Type B pancreatic cell (in vitro differentiated cells): ENCODE data around the gene XPR1. TPM values are rescaled to one million over a fixed set of nuclear protein-coding genes. Genes with fewer than 3 reads are reported as not detected.
A peak's percentile ranks its signal among the peaks of the same experiment; 100 is the strongest.

Experiments used
- DNase-seq: peaks from one replicate; pipeline ENCODE4 v3.0.0; 2021; ENCODE audit warnings: mixed read lengths; ENCODE audit not compliant: unreplicated experiment; ENCODE audit errors: extremely low spot score
- H3K27ac Mint-ChIP-seq: 2 replicates; pipeline ENCODE4 v1.8.0; 2021; ENCODE audit warnings: mild to moderate bottlenecking, mixed read lengths
- H3K27me3 Mint-ChIP-seq: 2 replicates; pipeline ENCODE4 v1.8.0; 2021; ENCODE audit warnings: mixed read lengths
- H3K36me3 Mint-ChIP-seq: 2 replicates; pipeline ENCODE4 v1.8.0; 2021; ENCODE audit warnings: mixed read lengths
- H3K4me1 Mint-ChIP-seq: one replicate; pipeline ENCODE4 v1.8.0; 2021; ENCODE audit warnings: mixed read lengths; ENCODE audit not compliant: unreplicated experiment
- H3K4me3 Mint-ChIP-seq: 2 replicates; pipeline ENCODE4 v1.8.0; 2021; ENCODE audit warnings: mild to moderate bottlenecking, mixed read lengths
- H3K9me3 Mint-ChIP-seq: 2 replicates; pipeline ENCODE4 v1.8.0; 2021; ENCODE audit warnings: mixed read lengths
- total RNA-seq: library from RNA; stranded (reverse); gene quantifications from 2 replicates; pipeline ENCODE4 v1.2.1, GENCODE V29; 2021; ENCODE audit warnings: low replicate concordance
- TF ChIP-seq, protein P1 (sequence below): fragments of 200-600 bp; sonication (generic); conservative IDR thresholded peaks from 2 replicates; pipeline ENCODE4 v1.5.0; 2021; ENCODE audit warnings: antibody characterized with exemption, mild to moderate bottlenecking

The XPR1 gene
- total RNA-seq, 1 donor from 2014 or later = 48.5 TPM

DNA sequence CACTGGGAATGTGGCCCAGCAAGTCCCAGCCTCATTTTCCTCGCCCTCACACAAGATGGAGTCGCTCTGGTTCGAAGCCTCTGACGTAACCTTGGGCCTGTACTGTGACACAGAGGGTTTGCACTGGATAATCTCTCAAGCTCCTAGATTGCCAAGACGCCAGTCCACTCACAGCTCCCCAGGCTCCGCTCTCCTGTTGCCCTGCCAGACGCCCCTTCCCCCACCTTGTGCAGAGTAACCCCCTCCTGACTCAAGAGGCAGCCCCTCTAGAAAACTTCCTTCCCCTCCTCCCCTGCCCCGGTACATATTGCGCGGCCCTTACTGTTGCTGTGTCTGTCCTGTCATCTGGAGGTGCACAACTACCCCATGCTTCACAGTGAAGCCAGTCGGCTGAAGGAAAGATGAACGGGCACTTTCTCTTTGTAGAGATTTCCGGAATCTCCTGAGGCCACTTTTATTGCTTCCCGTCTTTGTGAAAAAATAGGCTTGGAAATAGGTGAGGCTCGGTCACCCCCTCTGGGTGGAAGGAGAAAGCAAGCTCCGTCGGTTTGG lies 279.9 kb downstream of the XPR1 start:
- Mint-ChIP-seq H3K4me1 (peaks cover 15% of the 10 kb centered on the region), H3K27me3 (peaks cover 35% of the 10 kb centered on the region), H3K27ac (peak overlapping the region; percentile 83), H3K4me3 (peak overlapping the region; percentile 81), H3K36me3 (no peaks in the 10 kb centered on the region), H3K9me3 (no peaks in the 10 kb centered on the region)
- no peak for DNase-seq
- TF ChIP-seq, protein P1, sequence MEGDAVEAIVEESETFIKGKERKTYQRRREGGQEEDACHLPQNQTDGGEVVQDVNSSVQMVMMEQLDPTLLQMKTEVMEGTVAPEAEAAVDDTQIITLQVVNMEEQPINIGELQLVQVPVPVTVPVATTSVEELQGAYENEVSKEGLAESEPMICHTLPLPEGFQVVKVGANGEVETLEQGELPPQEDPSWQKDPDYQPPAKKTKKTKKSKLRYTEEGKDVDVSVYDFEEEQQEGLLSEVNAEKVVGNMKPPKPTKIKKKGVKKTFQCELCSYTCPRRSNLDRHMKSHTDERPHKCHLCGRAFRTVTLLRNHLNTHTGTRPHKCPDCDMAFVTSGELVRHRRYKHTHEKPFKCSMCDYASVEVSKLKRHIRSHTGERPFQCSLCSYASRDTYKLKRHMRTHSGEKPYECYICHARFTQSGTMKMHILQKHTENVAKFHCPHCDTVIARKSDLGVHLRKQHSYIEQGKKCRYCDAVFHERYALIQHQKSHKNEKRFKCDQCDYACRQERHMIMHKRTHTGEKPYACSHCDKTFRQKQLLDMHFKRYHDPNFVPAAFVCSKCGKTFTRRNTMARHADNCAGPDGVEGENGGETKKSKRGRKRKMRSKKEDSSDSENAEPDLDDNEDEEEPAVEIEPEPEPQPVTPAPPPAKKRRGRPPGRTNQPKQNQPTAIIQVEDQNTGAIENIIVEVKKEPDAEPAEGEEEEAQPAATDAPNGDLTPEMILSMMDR = no peak

DNA sequence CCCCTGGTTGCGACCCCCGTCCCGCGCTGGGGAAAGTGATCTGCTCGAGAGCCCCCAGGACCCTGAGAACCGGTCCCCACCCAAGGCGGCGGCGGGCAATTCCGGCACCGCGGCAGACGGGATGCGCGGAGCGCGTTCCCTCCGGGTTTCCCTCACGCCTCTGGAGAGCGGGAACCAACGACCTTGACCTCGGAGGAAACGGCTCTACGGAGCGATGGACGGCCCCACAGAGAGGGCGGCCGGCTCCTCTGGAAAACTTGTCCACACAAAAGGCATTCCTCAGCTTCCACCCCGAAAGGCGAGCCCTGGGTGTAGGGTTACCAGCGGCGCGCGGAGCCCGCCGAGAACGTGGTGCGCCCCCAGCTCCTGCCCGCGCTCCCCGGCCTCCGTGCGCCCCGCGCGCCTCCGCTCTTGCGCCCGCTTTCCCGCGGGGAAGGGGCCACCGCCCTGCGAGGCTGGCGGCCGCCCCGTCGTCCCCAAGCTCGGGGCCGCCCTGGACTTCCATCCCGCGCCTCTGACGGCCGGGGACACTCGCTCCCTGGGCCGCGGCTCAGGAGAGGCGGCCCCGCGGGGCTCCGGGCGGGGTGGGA lies 280.5 kb downstream of the XPR1 start:
- Mint-ChIP-seq H3K36me3 (no peaks in the 10 kb centered on the region), H3K27me3 (peaks cover 35% of the 10 kb centered on the region), H3K9me3 (no peaks in the 10 kb centered on the region), H3K4me3 (peak overlapping the region; percentile 81), H3K4me1 (peaks cover 15% of the 10 kb centered on the region), H3K27ac (peak overlapping the region; percentile 83)
- no peak for DNase-seq
- TF ChIP-seq, protein P1 = no peak

DNA sequence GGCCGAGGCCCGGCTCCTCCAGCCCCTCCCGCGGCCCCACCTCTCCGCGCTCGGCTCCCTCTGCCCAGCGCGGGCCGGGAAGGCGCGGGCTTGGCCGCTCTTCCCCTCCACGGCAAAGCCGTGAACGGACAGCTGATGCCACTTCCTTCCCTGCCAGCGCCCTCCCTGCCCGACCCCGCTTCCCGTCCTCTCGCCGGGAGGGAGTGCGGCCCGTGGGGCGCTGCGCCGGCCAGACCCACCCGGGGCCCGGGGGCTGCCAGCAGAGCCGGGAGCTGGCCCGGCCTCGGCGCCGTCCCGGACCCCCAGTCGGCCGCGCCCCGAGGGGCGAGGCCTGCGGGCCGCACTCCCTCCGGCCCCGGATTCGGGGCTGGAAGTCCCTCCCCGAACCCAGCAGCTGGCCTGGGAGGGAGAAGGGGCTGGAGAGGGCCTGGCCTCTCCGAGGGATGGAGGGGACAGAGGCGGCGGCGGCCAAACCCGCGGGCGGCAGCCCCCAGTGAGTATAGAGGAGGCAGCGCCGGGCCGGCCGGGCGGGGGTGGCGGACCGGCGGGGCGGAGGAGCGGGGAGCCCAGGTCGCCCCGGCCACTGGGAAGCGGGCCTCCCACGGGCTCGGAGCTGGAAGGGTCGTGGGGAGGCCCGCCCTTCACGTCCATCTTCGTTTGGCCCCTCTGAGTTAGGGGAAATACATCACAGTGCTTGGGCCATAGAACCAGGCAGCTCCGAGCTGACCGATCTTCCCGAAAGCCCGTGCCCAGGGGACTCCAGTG lies 281.2 kb downstream of the XPR1 start, which contains the start of gene KIAA1614:
Gene KIAA1614 (plus strand): TSS at position 97 of the 765 bp plus-strand sequence. CDS start 347 bp downstream, at position 444.
- DNase-seq = no peak
- Mint-ChIP-seq H3K9me3 (no peaks in the 10 kb centered on the region), H3K36me3 (no peaks in the 10 kb centered on the region), H3K27ac (peak within 1 kb of the TSS; percentile 83), H3K27me3 (peaks cover 35% of the 10 kb centered on the region), H3K4me3 (peak within 1 kb of the TSS; percentile 87), H3K4me1 (peaks cover 22% of the 10 kb centered on the region)
- TF ChIP-seq, protein P1 = no peak

DNA sequence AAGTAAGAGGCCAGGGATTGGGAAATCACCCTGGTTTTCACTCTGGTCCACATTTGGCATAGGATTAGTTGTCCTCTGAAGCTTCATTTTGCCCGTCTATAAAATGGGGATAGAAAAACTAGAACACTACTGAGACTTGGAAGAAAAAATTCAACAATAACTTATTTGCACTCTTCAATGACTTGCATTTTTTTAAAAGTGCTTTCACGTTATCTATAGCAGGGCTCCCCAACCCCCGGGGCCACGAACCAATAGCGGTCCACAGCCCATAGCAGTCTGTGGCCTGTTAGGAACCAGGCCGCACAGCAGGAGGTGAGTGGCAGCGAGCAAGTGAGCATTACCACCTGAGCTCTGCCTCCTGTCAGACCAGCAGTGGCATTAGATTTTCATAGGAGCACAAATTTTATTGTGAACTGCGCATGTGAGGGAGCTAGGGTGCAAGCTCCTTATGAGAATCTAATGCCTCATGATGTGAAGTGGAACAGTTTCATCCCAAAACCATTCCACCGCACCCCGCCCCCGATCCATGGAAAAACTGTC lies 283.7 kb downstream of the XPR1 start:
- TF ChIP-seq, protein P1 = no peak
- H3K27me3 Mint-ChIP-seq = peaks cover 26% of the 10 kb centered on the region
- no peaks in the 10 kb centered on the region for H3K36me3 Mint-ChIP-seq
- peaks cover 22% of the 10 kb centered on the region for H3K4me1 Mint-ChIP-seq
- H3K27ac Mint-ChIP-seq = no peak overlapping the region
- no peaks in the 10 kb centered on the region for H3K9me3 Mint-ChIP-seq
- no peak overlapping the region for H3K4me3 Mint-ChIP-seq
- DNase-seq = no peak

DNA sequence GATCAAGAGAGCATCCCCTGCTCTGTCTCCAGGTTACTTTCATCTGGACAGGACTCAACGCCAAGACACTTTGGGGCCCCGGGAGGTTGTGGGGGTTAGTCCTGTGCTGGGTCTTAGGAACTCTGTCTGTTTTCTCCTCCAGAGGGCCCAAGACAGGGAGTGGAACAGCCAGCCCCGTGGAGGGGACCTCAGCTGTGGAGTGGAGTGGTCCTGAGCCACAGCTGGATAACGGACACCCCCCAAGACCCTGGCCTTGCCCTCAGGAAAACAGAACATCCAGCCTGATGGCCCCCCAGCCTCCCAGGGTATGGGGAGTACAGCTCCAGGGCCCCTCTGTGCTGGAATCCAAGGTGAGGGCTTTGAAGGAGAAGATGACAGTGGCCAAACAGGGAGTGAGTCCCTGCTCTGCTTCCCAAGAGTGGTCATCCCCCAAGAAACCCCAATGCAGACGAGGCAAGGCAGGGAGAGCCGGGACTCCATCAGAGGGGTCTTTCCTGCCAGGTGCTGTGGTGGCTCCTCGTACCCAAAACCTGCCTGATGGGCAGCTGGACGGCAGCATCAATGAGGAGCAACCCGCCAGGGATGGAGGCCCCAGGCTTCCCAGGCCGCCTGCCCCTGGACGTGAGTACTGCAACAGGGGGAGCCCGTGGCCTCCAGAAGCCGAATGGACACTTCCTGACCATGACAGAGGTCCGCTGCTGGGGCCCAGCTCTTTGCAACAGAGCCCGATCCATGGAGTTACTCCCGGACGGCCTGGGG lies 284.4 kb downstream of the XPR1 start:
- no peaks in the 10 kb centered on the region for H3K36me3 Mint-ChIP-seq
- no peak overlapping the region for H3K4me3 Mint-ChIP-seq
- TF ChIP-seq, protein P1 = no peak
- H3K4me1 Mint-ChIP-seq = peaks cover 22% of the 10 kb centered on the region
- H3K27ac Mint-ChIP-seq = no peak overlapping the region
- no peak for DNase-seq
- peaks cover 24% of the 10 kb centered on the region for H3K27me3 Mint-ChIP-seq
- no peaks in the 10 kb centered on the region for H3K9me3 Mint-ChIP-seq
